Measurements from ENCODE around the gene BLVRA.

Gene BLVRA

DNA sequence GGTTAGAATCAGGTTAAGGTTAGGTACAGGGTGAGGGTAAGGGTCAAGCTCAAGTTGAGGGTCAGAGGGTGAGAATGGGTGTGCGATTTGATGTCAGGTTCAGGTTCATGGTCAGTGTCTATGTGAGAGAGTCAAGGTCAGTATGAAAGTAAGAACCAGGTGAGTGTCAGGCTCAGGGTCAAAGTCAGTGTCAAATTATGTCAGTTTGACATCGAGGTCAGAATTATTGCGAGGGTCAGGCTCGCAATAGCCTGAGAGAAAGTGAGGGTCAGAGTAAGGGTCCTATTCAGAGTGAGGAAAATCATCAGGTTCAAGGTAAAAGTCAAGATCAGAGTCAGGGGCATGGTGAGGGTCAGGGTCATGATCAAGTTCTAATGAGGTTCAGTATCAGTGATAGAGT is 97.8 kb downstream of the BLVRA start:
- no peaks in the 10 kb centered on the region for H3K36me3 ChIP-seq (ENCODE audit: control insufficient read depth, insufficient read depth, low read length)
- H3K4me3 ChIP-seq (replicated peaks; ENCODE audit: low read depth, low read length) = no peak overlapping the region
- no peak for DNase-seq (ENCODE audit: extremely low read depth, insufficient read length)
- no peaks in the 10 kb centered on the region for H3K27me3 ChIP-seq (replicated peaks; ENCODE audit: control insufficient read depth, insufficient read depth, low read length)
- TF ChIP-seq, protein P1, sequence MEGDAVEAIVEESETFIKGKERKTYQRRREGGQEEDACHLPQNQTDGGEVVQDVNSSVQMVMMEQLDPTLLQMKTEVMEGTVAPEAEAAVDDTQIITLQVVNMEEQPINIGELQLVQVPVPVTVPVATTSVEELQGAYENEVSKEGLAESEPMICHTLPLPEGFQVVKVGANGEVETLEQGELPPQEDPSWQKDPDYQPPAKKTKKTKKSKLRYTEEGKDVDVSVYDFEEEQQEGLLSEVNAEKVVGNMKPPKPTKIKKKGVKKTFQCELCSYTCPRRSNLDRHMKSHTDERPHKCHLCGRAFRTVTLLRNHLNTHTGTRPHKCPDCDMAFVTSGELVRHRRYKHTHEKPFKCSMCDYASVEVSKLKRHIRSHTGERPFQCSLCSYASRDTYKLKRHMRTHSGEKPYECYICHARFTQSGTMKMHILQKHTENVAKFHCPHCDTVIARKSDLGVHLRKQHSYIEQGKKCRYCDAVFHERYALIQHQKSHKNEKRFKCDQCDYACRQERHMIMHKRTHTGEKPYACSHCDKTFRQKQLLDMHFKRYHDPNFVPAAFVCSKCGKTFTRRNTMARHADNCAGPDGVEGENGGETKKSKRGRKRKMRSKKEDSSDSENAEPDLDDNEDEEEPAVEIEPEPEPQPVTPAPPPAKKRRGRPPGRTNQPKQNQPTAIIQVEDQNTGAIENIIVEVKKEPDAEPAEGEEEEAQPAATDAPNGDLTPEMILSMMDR (IDR thresholded peaks at IDR 0.05; ENCODE audit: insufficient read depth, low read length, poor library complexity, severe bottlenecking) = no peak
